ENCODE data around the gene ANO9. TPM values are rescaled to one million over a fixed set of nuclear protein-coding genes. Genes with fewer than 3 reads are reported as not detected.

The ANO9 gene
- total and polyA plus RNA-seq, 9 donors: 0.09 to 5.6 (median 0.37) TPM

GRCh38 chr11:377883-378500 lies 63.8 kb downstream of the ANO9 start:
- Histone ChIP-seq H3K27me3 (ENCODE audit: control insufficient read depth, insufficient read depth, low read length) (no peaks in the 10 kb centered on the region), H3K4me1 (ENCODE audit: control insufficient read depth, insufficient read depth, low read length) (no peaks in the 10 kb centered on the region), H3K4me3 (ENCODE audit: low read length) (no peak overlapping the region), H3K9me3 (replicated peaks; ENCODE audit: control insufficient read depth, low read depth, low read length) (no peaks in the 10 kb centered on the region), H3K36me3 (ENCODE audit: control insufficient read depth, insufficient read depth, low read length) (peaks cover 5% of the 10 kb centered on the region), H3K27ac (ENCODE audit: low read length) (no peak overlapping the region)
- no peak for DNase-seq
- WGBS (ENCODE audit: insufficient coverage): 76% methylated on average over 9 of the region's 11 CpGs

GRCh38 chr11:377174-377865 lies 64.5 kb downstream of the ANO9 start:
- H3K27ac ChIP-seq (ENCODE audit: low read length): no peak overlapping the region
- H3K9me3 ChIP-seq (replicated peaks; ENCODE audit: control insufficient read depth, low read depth, low read length): no peaks in the 10 kb centered on the region
- DNase-seq: no peak
- peaks cover 5% of the 10 kb centered on the region for H3K36me3 ChIP-seq (ENCODE audit: control insufficient read depth, insufficient read depth, low read length)
- H3K4me1 ChIP-seq (ENCODE audit: control insufficient read depth, insufficient read depth, low read length): no peaks in the 10 kb centered on the region
- H3K27me3 ChIP-seq (ENCODE audit: control insufficient read depth, insufficient read depth, low read length): no peaks in the 10 kb centered on the region
- H3K4me3 ChIP-seq (ENCODE audit: low read length): no peak overlapping the region
- WGBS (ENCODE audit: insufficient coverage): 81% methylated on average over 42 of the region's 44 CpGs

- WGBS (ENCODE audit: insufficient coverage): 93% methylated on average over 62 of the region's 70 CpGs
- H3K4me1 ChIP-seq (ENCODE audit: control insufficient read depth, insufficient read depth, low read length): no peaks in the 10 kb centered on the region
- H3K4me3 ChIP-seq (ENCODE audit: low read length): no peak overlapping the region
- no peaks in the 10 kb centered on the region for H3K27me3 ChIP-seq (ENCODE audit: control insufficient read depth, insufficient read depth, low read length)
- no peaks in the 10 kb centered on the region for H3K9me3 ChIP-seq (replicated peaks; ENCODE audit: control insufficient read depth, low read depth, low read length)
- DNase-seq: no peak
- H3K27ac ChIP-seq (ENCODE audit: low read length): no peak overlapping the region
- peaks cover 5% of the 10 kb centered on the region for H3K36me3 ChIP-seq (ENCODE audit: control insufficient read depth, insufficient read depth, low read length)
Measured at GRCh38 chr11:376531-377173, 65.2 kb downstream of the ANO9 start.

GRCh38 chr11:375065-376025 lies 66.5 kb downstream of the ANO9 start:
- Histone ChIP-seq H3K27me3 (ENCODE audit: control insufficient read depth, insufficient read depth, low read length) (peaks cover 8% of the 10 kb centered on the region), H3K9me3 (replicated peaks; ENCODE audit: control insufficient read depth, low read depth, low read length) (no peaks in the 10 kb centered on the region), H3K36me3 (ENCODE audit: control insufficient read depth, insufficient read depth, low read length) (peaks cover 5% of the 10 kb centered on the region), H3K4me1 (ENCODE audit: control insufficient read depth, insufficient read depth, low read length) (peaks cover 4% of the 10 kb centered on the region), H3K27ac (ENCODE audit: low read length) (no peak overlapping the region), H3K4me3 (ENCODE audit: low read length) (no peak overlapping the region)
- 89% methylated on average over 31 of the region's 41 CpGs for WGBS (ENCODE audit: insufficient coverage)
- no peak for DNase-seq

GRCh38 chr11:373716-374551 lies 67.9 kb downstream of the ANO9 start:
- Histone ChIP-seq H3K9me3 (replicated peaks; ENCODE audit: control insufficient read depth, low read depth, low read length) (no peaks in the 10 kb centered on the region), H3K36me3 (ENCODE audit: control insufficient read depth, insufficient read depth, low read length) (peaks cover 5% of the 10 kb centered on the region), H3K4me1 (ENCODE audit: control insufficient read depth, insufficient read depth, low read length) (peaks cover 8% of the 10 kb centered on the region), H3K27me3 (ENCODE audit: control insufficient read depth, insufficient read depth, low read length) (peaks cover 12% of the 10 kb centered on the region), H3K4me3 (ENCODE audit: low read length) (no peak overlapping the region), H3K27ac (ENCODE audit: low read length) (no peak overlapping the region)
- DNase-seq: no peak
- WGBS (ENCODE audit: insufficient coverage): 88% methylated on average over 16 of the region's 23 CpGs

GRCh38 chr11:372809-373715 lies 68.7 kb downstream of the ANO9 start:
- DNase-seq: no peak
- Histone ChIP-seq H3K36me3 (ENCODE audit: control insufficient read depth, insufficient read depth, low read length) (peaks cover 5% of the 10 kb centered on the region), H3K4me1 (ENCODE audit: control insufficient read depth, insufficient read depth, low read length) (peaks cover 15% of the 10 kb centered on the region), H3K9me3 (replicated peaks; ENCODE audit: control insufficient read depth, low read depth, low read length) (no peaks in the 10 kb centered on the region), H3K27me3 (ENCODE audit: control insufficient read depth, insufficient read depth, low read length) (peaks cover 19% of the 10 kb centered on the region), H3K27ac (ENCODE audit: low read length) (no peak overlapping the region), H3K4me3 (ENCODE audit: low read length) (no peak overlapping the region)
- WGBS (ENCODE audit: insufficient coverage): 86% methylated on average over 26 of the region's 41 CpGs

GRCh38 chr11:371716-372590 lies 69.9 kb downstream of the ANO9 start:
- Histone ChIP-seq H3K36me3 (ENCODE audit: control insufficient read depth, insufficient read depth, low read length) (peaks cover 5% of the 10 kb centered on the region), H3K4me1 (ENCODE audit: control insufficient read depth, insufficient read depth, low read length) (peaks cover 16% of the 10 kb centered on the region), H3K27me3 (ENCODE audit: control insufficient read depth, insufficient read depth, low read length) (peaks cover 30% of the 10 kb centered on the region), H3K27ac (ENCODE audit: low read length) (no peak overlapping the region), H3K4me3 (ENCODE audit: low read length) (no peak overlapping the region), H3K9me3 (replicated peaks; ENCODE audit: control insufficient read depth, low read depth, low read length) (no peaks in the 10 kb centered on the region)
- whole genome bisulfite sequencing (ENCODE audit: insufficient coverage): 74% methylated on average over 17 of the region's 19 CpGs
- no peak for DNase-seq

GRCh38 chr11:371051-371450 lies 70.8 kb downstream of the ANO9 start:
- H3K4me3 ChIP-seq (ENCODE audit: low read length): no peak overlapping the region
- peaks cover 5% of the 10 kb centered on the region for H3K36me3 ChIP-seq (ENCODE audit: control insufficient read depth, insufficient read depth, low read length)
- DNase-seq: no peak
- no peak overlapping the region for H3K27ac ChIP-seq (ENCODE audit: low read length)
- no peaks in the 10 kb centered on the region for H3K9me3 ChIP-seq (replicated peaks; ENCODE audit: control insufficient read depth, low read depth, low read length)
- 80% methylated on average over 3 of the region's 5 CpGs for WGBS (ENCODE audit: insufficient coverage)
- peaks cover 31% of the 10 kb centered on the region for H3K27me3 ChIP-seq (ENCODE audit: control insufficient read depth, insufficient read depth, low read length)
- H3K4me1 ChIP-seq (ENCODE audit: control insufficient read depth, insufficient read depth, low read length): peaks cover 16% of the 10 kb centered on the region
